DMS53 treated with DMSO at 0.1 percent for 48 hours (cell line): ENCODE results near the gene KLHL29.

Experiments used
- DNase-seq: peaks from one replicate; lab custom pipeline; 2025; ENCODE audit not compliant: unreplicated experiment; lab: John Stamatoyannopoulos, UW

KLHL29 gene

GRCh38 chr2:23625726-23626125, 240.7 kb downstream of the KLHL29 start:
- no peak for DNase-seq

GRCh38 chr2:23626701-23627230, 241.8 kb downstream of the KLHL29 start:
- no peak for DNase-seq

- no peak for DNase-seq
Observed at GRCh38 chr2:23627236-23628009, 242.4 kb downstream of the KLHL29 start.

GRCh38 chr2:23628926-23629771, 244.2 kb downstream of the KLHL29 start:
- no peak for DNase-seq

GRCh38 chr2:23629772-23630480, 244.9 kb downstream of the KLHL29 start:
- no peak for DNase-seq

- no peak for DNase-seq
Observed at GRCh38 chr2:23630961-23631360, 246.0 kb downstream of the KLHL29 start.

- DNase-seq, result no peak
Observed at GRCh38 chr2:23631389-23631788, 246.4 kb downstream of the KLHL29 start.

- DNase-seq, result no peak
Observed at GRCh38 chr2:23632386-23632785, 247.4 kb downstream of the KLHL29 start.

GRCh38 chr2:23632831-23633395, 247.9 kb downstream of the KLHL29 start:
- no peak for DNase-seq

GRCh38 chr2:23633966-23634365, 249.0 kb downstream of the KLHL29 start:
- DNase-seq, result no peak

- no peak for DNase-seq
Observed at GRCh38 chr2:23635442-23636340, 250.7 kb downstream of the KLHL29 start.

GRCh38 chr2:23636426-23636825, 251.4 kb downstream of the KLHL29 start:
- no peak for DNase-seq

- no peak for DNase-seq
Observed at GRCh38 chr2:23637011-23637778, 252.2 kb downstream of the KLHL29 start.

- no peak for DNase-seq
Observed at GRCh38 chr2:23639406-23639982, 254.5 kb downstream of the KLHL29 start.

GRCh38 chr2:23640711-23641110, 255.7 kb downstream of the KLHL29 start:
- DNase-seq, result no peak

GRCh38 chr2:23642516-23642915, 257.5 kb downstream of the KLHL29 start:
- DNase-seq, result no peak

GRCh38 chr2:23645230-23645808, 260.3 kb downstream of the KLHL29 start:
- DNase-seq, result no peak

GRCh38 chr2:23647563-23647962, 262.6 kb downstream of the KLHL29 start:
- DNase-seq, result no peak

GRCh38 chr2:23649303-23649702, 264.3 kb downstream of the KLHL29 start:
- no peak for DNase-seq
